Occipital lobe (tissue), 2 donors: ENCODE measurements around the gene DUSP28. TPM values are rescaled to one million over a fixed set of nuclear protein-coding genes. Genes with fewer than 3 reads are reported as not detected.
A peak's percentile ranks its signal among the peaks of the same experiment; 100 is the strongest.

Source experiments
- DNase-seq: peaks from one replicate; lab custom pipeline; 2025; lab: John Stamatoyannopoulos, UW
- total RNA-seq: library from RNA; depleted of rRNA; stranded (reverse); fragments of >200 nt; gene quantifications from one replicate; pipeline ENCODE4 v1.2.3, GENCODE V29; 2014

DUSP28 gene
- total RNA-seq, 1 donor from 2014 or later = 8.9 TPM

GRCh38 chr2:240597419-240598181, 37.4 kb downstream of the DUSP28 start:
- DNase-seq = no peak

GRCh38 chr2:240598311-240598911, 38.3 kb downstream of the DUSP28 start:
- no peak for DNase-seq

GRCh38 chr2:240599141-240599583, 39.0 kb downstream of the DUSP28 start:
- no peak for DNase-seq

- DNase-seq = no peak
Observed at GRCh38 chr2:240600451-240600961, 40.3 kb downstream of the DUSP28 start.

GRCh38 chr2:240601061-240601830, 41.1 kb downstream of the DUSP28 start:
- DNase-seq = no peak

GRCh38 chr2:240601831-240602160, 41.6 kb downstream of the DUSP28 start:
- DNase-seq = no peak

GRCh38 chr2:240602266-240603050, 42.3 kb downstream of the DUSP28 start:
- DNase-seq = no peak

GRCh38 chr2:240603081-240603835, 43.1 kb downstream of the DUSP28 start:
- no peak for DNase-seq

GRCh38 chr2:240603846-240604245, 43.7 kb downstream of the DUSP28 start:
- no peak for DNase-seq

GRCh38 chr2:240604291-240604938, 44.3 kb downstream of the DUSP28 start:
- peak; percentile 70 for DNase-seq

GRCh38 chr2:240604939-240605716, 45.0 kb downstream of the DUSP28 start:
- DNase-seq = no peak

- no peak for DNase-seq
Observed at GRCh38 chr2:240605867-240606743, 45.9 kb downstream of the DUSP28 start.

GRCh38 chr2:240611601-240612210, 51.5 kb downstream of the DUSP28 start:
- no peak for DNase-seq

Other genes starting within 250 kb of the DUSP28 start
- 37.3 TPM for gene GPC1, start 124.7 kb upstream of the DUSP28 start, total RNA-seq
- gene ANKMY1, start 2.4 kb upstream of the DUSP28 start, total RNA-seq = 5.6 TPM
- 4.4 TPM for gene RNPEPL1, start 8.1 kb downstream of the DUSP28 start, total RNA-seq
- 27.1 TPM for gene CAPN10, start 26.4 kb downstream of the DUSP28 start, total RNA-seq
- gene GPR35, start 65.1 kb downstream of the DUSP28 start, total RNA-seq = 0.31 TPM
- gene AQP12B, start 122.5 kb downstream of the DUSP28 start, total RNA-seq = not detected
- not detected for gene AQP12A, start 131.5 kb downstream of the DUSP28 start, total RNA-seq